ENCODE data around the gene GRIK4.

GRCh38 chr11:120659076-120659475 is 147.5 kb downstream of the GRIK4 start:
- TF ChIP-seq EZH2 (IDR thresholded peaks at IDR 0.05; ENCODE audit: borderline replicate concordance, low read length) (no peak), CTCF (IDR thresholded peaks at IDR 0.05; ENCODE audit: low read length) (no peak)

All from OCI-LY1 (cell line).